HFF-Myc (cell line): ENCODE data around the gene TMEM256.

Experiments used
- DNase-seq: peaks from one replicate; pipeline ENCODE4 v3.0.0-alpha.2; 2011; ENCODE audit warnings: low read depth; ENCODE audit errors: extremely low read depth
- H3K4me3 ChIP-seq: replicated peaks from 2 replicates; pipeline ENCODE4 v1.5.1; 2011; ENCODE audit warnings: low read depth, mild to moderate bottlenecking, control low read depth, low read length
- CTCF ChIP-seq: IDR thresholded peaks from 2 replicates; pipeline ENCODE4 v1.5.1; 2012; ENCODE audit warnings: mild to moderate bottlenecking, low read depth, low read length, control low read depth; ENCODE audit errors: missing control alignments

Gene TMEM256

DNA sequence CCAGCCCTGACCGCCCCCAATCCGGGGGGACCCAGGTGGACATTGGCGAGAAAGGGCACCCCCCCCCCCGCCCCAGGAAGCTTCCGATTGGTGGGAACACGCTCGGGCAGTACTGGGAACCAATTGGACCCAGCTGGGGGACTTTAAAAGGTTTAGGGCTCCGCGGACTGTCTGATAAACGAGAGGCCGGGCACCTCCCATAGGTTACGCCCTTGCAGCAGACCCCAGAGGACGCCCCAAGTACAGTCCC is 245 bp downstream of the TMEM256 start:
- peak overlapping the region; percentile 65 for H3K4me3 ChIP-seq
- TF ChIP-seq CTCF, result no peak
- no peak for DNase-seq

- no peak for TF ChIP-seq CTCF
- DNase-seq, result no peak
- H3K4me3 ChIP-seq, result peak overlapping the region; percentile 65
These were observed 712 bp downstream of the TMEM256 start for GRCh38 chr17:7403043-7403726.

- no peak for TF ChIP-seq CTCF
- DNase-seq, result no peak
- H3K4me3 ChIP-seq, result no peak overlapping the region
These were observed 5.3 kb downstream of the TMEM256 start for GRCh38 chr17:7398612-7399011.

- TF ChIP-seq CTCF, result no peak
- DNase-seq, result no peak
- no peak overlapping the region for H3K4me3 ChIP-seq
These were observed 7.8 kb downstream of the TMEM256 start for GRCh38 chr17:7396147-7396546.

DNA sequence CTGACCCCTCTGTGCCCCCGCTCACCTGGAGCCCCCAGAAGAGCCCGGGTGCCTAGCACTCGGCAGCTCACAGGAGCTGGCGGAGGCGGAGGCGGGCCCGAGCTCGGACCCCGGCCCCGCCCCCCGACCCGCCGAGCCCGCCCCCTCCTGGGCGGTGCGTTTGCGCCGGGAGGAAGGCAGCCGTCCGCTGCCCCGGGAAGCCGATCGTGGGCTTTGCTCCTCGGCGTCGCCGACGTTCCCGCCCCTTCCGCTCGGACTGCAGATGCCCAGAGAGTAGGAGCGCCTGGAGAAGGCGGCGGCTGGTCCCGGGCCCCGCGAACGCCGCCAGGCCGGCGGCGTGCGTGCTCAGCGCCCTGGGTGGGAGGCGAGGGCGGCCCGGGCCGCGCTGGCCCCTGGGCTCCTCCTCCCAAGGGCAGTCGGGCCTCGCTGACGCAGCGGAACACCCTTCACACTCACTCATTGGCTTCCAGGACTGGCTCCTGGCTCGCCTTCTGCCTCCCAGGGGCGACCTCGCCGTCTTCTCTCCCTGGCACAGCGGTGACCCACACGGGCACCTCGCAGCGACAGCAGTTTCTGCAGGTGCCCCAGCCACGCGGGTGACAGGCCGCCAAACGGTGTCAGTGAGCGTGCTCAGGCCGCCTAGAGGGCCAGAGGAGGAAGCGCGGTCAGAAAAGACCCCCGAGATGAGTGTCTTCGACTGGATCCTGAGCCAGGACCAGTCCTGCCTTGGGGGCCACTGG is 9.3 kb downstream of the TMEM256 start, which contains the start of gene PLSCR3:
PLSCR3 (minus strand) TSS at position 74 of the 740 bp plus-strand sequence. CDS start 415 bp downstream, outside the sequence.
- peak within 1 kb of the TSS; percentile 81 for H3K4me3 ChIP-seq
- no peak for TF ChIP-seq CTCF
- peak; percentile 27 for DNase-seq

- peak; percentile 8 for TF ChIP-seq CTCF
- H3K4me3 ChIP-seq, result peak overlapping the region; percentile 81
- no peak for DNase-seq
These were observed 10.1 kb downstream of the TMEM256 start for GRCh38 chr17:7393613-7394451.
